ENCODE results near the gene DGKD. TPM values are rescaled to one million over a fixed set of nuclear protein-coding genes. Genes with fewer than 3 reads are reported as not detected.

The DGKD gene
- total RNA-seq, 1 experiment from 2014 or later: 41.4 TPM

- ChIA-PET POLR2A (no interaction called here), CTCF (no interaction called here)
- no peak for ATAC-seq
Measured at GRCh38 chr2:233499928-233500327, 145.6 kb downstream of the DGKD start.

More at GRCh38 chr2:233499928-233500327, 145.6 kb downstream of the DGKD start:
- Mint-ChIP-seq H3K4me3 (no peak overlapping the region), H3K27me3 (ENCODE audit: low read depth) (no peaks in the 10 kb centered on the region), H3K4me1 (peaks cover 5% of the 10 kb centered on the region), H3K27ac (no peak overlapping the region), H3K9me3 (peaks cover 21% of the 10 kb centered on the region), H3K36me3 (peaks cover 16% of the 10 kb centered on the region)
- no peak for DNase-seq (ENCODE audit: low spot score)
- TF ChIP-seq, protein P1, sequence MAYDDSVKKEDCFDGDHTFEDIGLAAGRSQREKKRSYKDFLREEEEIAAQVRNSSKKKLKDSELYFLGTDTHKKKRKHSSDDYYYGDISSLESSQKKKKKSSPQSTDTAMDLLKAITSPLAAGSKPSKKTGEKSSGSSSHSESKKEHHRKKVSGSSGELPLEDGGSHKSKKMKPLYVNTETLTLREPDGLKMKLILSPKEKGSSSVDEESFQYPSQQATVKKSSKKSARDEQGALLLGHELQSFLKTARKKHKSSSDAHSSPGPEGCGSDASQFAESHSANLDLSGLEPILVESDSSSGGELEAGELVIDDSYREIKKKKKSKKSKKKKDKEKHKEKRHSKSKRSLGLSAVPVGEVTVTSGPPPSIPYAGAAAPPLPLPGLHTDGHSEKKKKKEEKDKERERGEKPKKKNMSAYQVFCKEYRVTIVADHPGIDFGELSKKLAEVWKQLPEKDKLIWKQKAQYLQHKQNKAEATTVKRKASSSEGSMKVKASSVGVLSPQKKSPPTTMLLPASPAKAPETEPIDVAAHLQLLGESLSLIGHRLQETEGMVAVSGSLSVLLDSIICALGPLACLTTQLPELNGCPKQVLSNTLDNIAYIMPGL (CRISPR knock-in tag; IDR thresholded peaks at IDR 0.05): no peak
- no peak for TF ChIP-seq IRF2 (CRISPR knock-in tag; IDR thresholded peaks at IDR 0.05; ENCODE audit: borderline replicate concordance, low read depth)
- TF ChIP-seq E2F1 (CRISPR knock-in tag; IDR thresholded peaks at IDR 0.05): no peak
- no peak for TF ChIP-seq ZNF138 (CRISPR knock-in tag; conservative IDR thresholded peaks at IDR 0.05)
- no peak for TF ChIP-seq MAX (CRISPR knock-in tag; IDR thresholded peaks at IDR 0.05)
- TF ChIP-seq, protein P2, sequence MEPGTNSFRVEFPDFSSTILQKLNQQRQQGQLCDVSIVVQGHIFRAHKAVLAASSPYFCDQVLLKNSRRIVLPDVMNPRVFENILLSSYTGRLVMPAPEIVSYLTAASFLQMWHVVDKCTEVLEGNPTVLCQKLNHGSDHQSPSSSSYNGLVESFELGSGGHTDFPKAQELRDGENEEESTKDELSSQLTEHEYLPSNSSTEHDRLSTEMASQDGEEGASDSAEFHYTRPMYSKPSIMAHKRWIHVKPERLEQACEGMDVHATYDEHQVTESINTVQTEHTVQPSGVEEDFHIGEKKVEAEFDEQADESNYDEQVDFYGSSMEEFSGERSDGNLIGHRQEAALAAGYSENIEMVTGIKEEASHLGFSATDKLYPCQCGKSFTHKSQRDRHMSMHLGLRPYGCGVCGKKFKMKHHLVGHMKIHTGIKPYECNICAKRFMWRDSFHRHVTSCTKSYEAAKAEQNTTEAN (CRISPR knock-in tag; IDR thresholded peaks at IDR 0.05): no peak
- TF ChIP-seq NFYB (CRISPR knock-in tag; conservative IDR thresholded peaks at IDR 0.05; ENCODE audit: low read depth): no peak
- TF ChIP-seq TP53 (CRISPR knock-in tag; IDR thresholded peaks at IDR 0.05): no peak
- no peak for TF ChIP-seq CBFB (CRISPR knock-in tag; IDR thresholded peaks at IDR 0.05; ENCODE audit: low read depth)
- TF ChIP-seq ELF4 (CRISPR knock-in tag; IDR thresholded peaks at IDR 0.05; ENCODE audit: low read depth): no peak
- TF ChIP-seq ZNF396 (CRISPR knock-in tag; IDR thresholded peaks at IDR 0.05; ENCODE audit: borderline replicate concordance): no peak
- TF ChIP-seq E2F5 (CRISPR knock-in tag; IDR thresholded peaks at IDR 0.05): no peak
- TF ChIP-seq, protein P3, sequence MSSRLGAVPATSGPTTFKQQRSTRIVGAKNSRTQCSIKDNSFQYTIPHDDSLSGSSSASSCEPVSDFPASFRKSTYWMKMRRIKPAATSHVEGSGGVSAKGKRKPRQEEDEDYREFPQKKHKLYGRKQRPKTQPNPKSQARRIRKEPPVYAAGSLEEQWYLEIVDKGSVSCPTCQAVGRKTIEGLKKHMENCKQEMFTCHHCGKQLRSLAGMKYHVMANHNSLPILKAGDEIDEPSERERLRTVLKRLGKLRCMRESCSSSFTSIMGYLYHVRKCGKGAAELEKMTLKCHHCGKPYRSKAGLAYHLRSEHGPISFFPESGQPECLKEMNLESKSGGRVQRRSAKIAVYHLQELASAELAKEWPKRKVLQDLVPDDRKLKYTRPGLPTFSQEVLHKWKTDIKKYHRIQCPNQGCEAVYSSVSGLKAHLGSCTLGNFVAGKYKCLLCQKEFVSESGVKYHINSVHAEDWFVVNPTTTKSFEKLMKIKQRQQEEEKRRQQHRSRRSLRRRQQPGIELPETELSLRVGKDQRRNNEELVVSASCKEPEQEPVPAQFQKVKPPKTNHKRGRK (CRISPR knock-in tag; IDR thresholded peaks at IDR 0.05; ENCODE audit: borderline replicate concordance): no peak
- TF ChIP-seq JUN (CRISPR knock-in tag; IDR thresholded peaks at IDR 0.05): no peak
- TF ChIP-seq ZNF263 (CRISPR knock-in tag; IDR thresholded peaks at IDR 0.05; ENCODE audit: low read depth): no peak
- TF ChIP-seq, protein P4, sequence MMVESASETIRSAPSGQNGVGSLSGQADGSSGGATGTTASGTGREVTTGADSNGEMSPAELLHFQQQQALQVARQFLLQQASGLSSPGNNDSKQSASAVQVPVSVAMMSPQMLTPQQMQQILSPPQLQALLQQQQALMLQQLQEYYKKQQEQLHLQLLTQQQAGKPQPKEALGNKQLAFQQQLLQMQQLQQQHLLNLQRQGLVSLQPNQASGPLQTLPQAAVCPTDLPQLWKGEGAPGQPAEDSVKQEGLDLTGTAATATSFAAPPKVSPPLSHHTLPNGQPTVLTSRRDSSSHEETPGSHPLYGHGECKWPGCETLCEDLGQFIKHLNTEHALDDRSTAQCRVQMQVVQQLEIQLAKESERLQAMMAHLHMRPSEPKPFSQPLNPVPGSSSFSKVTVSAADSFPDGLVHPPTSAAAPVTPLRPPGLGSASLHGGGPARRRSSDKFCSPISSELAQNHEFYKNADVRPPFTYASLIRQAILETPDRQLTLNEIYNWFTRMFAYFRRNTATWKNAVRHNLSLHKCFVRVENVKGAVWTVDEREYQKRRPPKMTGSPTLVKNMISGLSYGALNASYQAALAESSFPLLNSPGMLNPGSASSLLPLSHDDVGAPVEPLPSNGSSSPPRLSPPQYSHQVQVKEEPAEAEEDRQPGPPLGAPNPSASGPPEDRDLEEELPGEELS (CRISPR knock-in tag; IDR thresholded peaks at IDR 0.05): no peak
